ENCODE measurements around the gene STK32B.
"Not testable (repeated sequence)": the region's sequence is repeated elsewhere in the genome, so short reads cannot be mapped to it uniquely, and the experiment has no call there.

Gene STK32B

GRCh38 chr4:5298000-5298787, 246.9 kb downstream of the STK32B start:
- not testable (repeated sequence) for H3K4me3 ChIP-seq (ENCODE audit: insufficient read depth, low read depth, low read length); H3K36me3 ChIP-seq (ENCODE audit: control insufficient read depth, insufficient read depth, low read length); H3K9me3 ChIP-seq (ENCODE audit: control insufficient read depth, low read length); H3K27me3 ChIP-seq (ENCODE audit: control insufficient read depth, insufficient read depth, low read length, poor library complexity, severe bottlenecking); H3K27ac ChIP-seq (ENCODE audit: insufficient read depth, low read depth, low read length, poor library complexity, severe bottlenecking); H3K4me1 ChIP-seq (ENCODE audit: control insufficient read depth, insufficient read depth, low read length)
- 86 to 90% methylated on average over 9 of the region's 9 CpGs for WGBS, 2 experiments

- Histone ChIP-seq H3K27me3 (ENCODE audit: control insufficient read depth, insufficient read depth, low read length, poor library complexity, severe bottlenecking) (no peaks in the 10 kb centered on the region), H3K4me3 (ENCODE audit: insufficient read depth, low read depth, low read length) (no peak overlapping the region), H3K4me1 (ENCODE audit: control insufficient read depth, insufficient read depth, low read length) (no peaks in the 10 kb centered on the region), H3K27ac (ENCODE audit: insufficient read depth, low read depth, low read length, poor library complexity, severe bottlenecking) (no peak overlapping the region), H3K36me3 (ENCODE audit: control insufficient read depth, insufficient read depth, low read length) (no peaks in the 10 kb centered on the region), H3K9me3 (ENCODE audit: control insufficient read depth, low read length) (no peaks in the 10 kb centered on the region)
Observed at GRCh38 chr4:5300283-5300682, 249.0 kb downstream of the STK32B start.

- H3K27ac ChIP-seq (ENCODE audit: insufficient read depth, low read depth, low read length, poor library complexity, severe bottlenecking), result no peak overlapping the region
- H3K4me3 ChIP-seq (ENCODE audit: insufficient read depth, low read depth, low read length), result no peak overlapping the region
- H3K4me1 ChIP-seq (ENCODE audit: control insufficient read depth, insufficient read depth, low read length), result no peaks in the 10 kb centered on the region
- no peaks in the 10 kb centered on the region for H3K27me3 ChIP-seq (ENCODE audit: control insufficient read depth, insufficient read depth, low read length, poor library complexity, severe bottlenecking)
- WGBS, 2 experiments, result 91% methylated on average over 3 of the region's 3 CpGs
- no peaks in the 10 kb centered on the region for H3K36me3 ChIP-seq (ENCODE audit: control insufficient read depth, insufficient read depth, low read length)
- no peaks in the 10 kb centered on the region for H3K9me3 ChIP-seq (ENCODE audit: control insufficient read depth, low read length)
Observed at GRCh38 chr4:5307928-5308327, 256.6 kb downstream of the STK32B start.

- Histone ChIP-seq H3K4me3 (ENCODE audit: insufficient read depth, low read depth, low read length) (no peak overlapping the region), H3K36me3 (ENCODE audit: control insufficient read depth, insufficient read depth, low read length) (no peaks in the 10 kb centered on the region), H3K9me3 (ENCODE audit: control insufficient read depth, low read length) (no peaks in the 10 kb centered on the region), H3K27ac (ENCODE audit: insufficient read depth, low read depth, low read length, poor library complexity, severe bottlenecking) (no peak overlapping the region), H3K27me3 (ENCODE audit: control insufficient read depth, insufficient read depth, low read length, poor library complexity, severe bottlenecking) (no peaks in the 10 kb centered on the region), H3K4me1 (ENCODE audit: control insufficient read depth, insufficient read depth, low read length) (no peaks in the 10 kb centered on the region)
- WGBS, 2 experiments, result 95% methylated on average over 2 of the region's 2 CpGs
Observed at GRCh38 chr4:5322321-5322720, 271.0 kb downstream of the STK32B start.

GRCh38 chr4:5330339-5330989, 279.2 kb downstream of the STK32B start:
- Histone ChIP-seq H3K4me3 (ENCODE audit: insufficient read depth, low read depth, low read length) (no peak overlapping the region), H3K9me3 (ENCODE audit: control insufficient read depth, low read length) (no peaks in the 10 kb centered on the region), H3K27me3 (ENCODE audit: control insufficient read depth, insufficient read depth, low read length, poor library complexity, severe bottlenecking) (no peaks in the 10 kb centered on the region), H3K36me3 (ENCODE audit: control insufficient read depth, insufficient read depth, low read length) (no peaks in the 10 kb centered on the region), H3K27ac (ENCODE audit: insufficient read depth, low read depth, low read length, poor library complexity, severe bottlenecking) (no peak overlapping the region), H3K4me1 (ENCODE audit: control insufficient read depth, insufficient read depth, low read length) (no peaks in the 10 kb centered on the region)
- WGBS, 2 experiments, result 88 to 94% methylated on average over 3 of the region's 3 CpGs

- no peak overlapping the region for H3K27ac ChIP-seq (ENCODE audit: insufficient read depth, low read depth, low read length, poor library complexity, severe bottlenecking)
- H3K27me3 ChIP-seq (ENCODE audit: control insufficient read depth, insufficient read depth, low read length, poor library complexity, severe bottlenecking), result no peaks in the 10 kb centered on the region
- H3K4me3 ChIP-seq (ENCODE audit: insufficient read depth, low read depth, low read length), result no peak overlapping the region
- H3K9me3 ChIP-seq (ENCODE audit: control insufficient read depth, low read length), result no peaks in the 10 kb centered on the region
- WGBS, 2 experiments, result 84 to 93% methylated on average over 1 to 2 of the region's 2 CpGs
- no peaks in the 10 kb centered on the region for H3K36me3 ChIP-seq (ENCODE audit: control insufficient read depth, insufficient read depth, low read length)
- H3K4me1 ChIP-seq (ENCODE audit: control insufficient read depth, insufficient read depth, low read length), result no peaks in the 10 kb centered on the region
Observed at GRCh38 chr4:5337731-5338130, 286.5 kb downstream of the STK32B start.

- Histone ChIP-seq H3K27me3 (ENCODE audit: control insufficient read depth, insufficient read depth, low read length, poor library complexity, severe bottlenecking) (no peaks in the 10 kb centered on the region), H3K27ac (ENCODE audit: insufficient read depth, low read depth, low read length, poor library complexity, severe bottlenecking) (no peak overlapping the region)
- WGBS, 2 experiments, result 92 to 95% methylated on average over 1 of the region's 1 CpG
Observed at GRCh38 chr4:5338531-5338930, 287.3 kb downstream of the STK32B start.

GRCh38 chr4:5340991-5341451, 289.7 kb downstream of the STK32B start:
- Histone ChIP-seq H3K36me3 (ENCODE audit: control insufficient read depth, insufficient read depth, low read length) (no peaks in the 10 kb centered on the region), H3K4me3 (ENCODE audit: insufficient read depth, low read depth, low read length) (no peak overlapping the region), H3K9me3 (ENCODE audit: control insufficient read depth, low read length) (no peaks in the 10 kb centered on the region), H3K27ac (ENCODE audit: insufficient read depth, low read depth, low read length, poor library complexity, severe bottlenecking) (no peak overlapping the region), H3K27me3 (ENCODE audit: control insufficient read depth, insufficient read depth, low read length, poor library complexity, severe bottlenecking) (no peaks in the 10 kb centered on the region), H3K4me1 (ENCODE audit: control insufficient read depth, insufficient read depth, low read length) (no peaks in the 10 kb centered on the region)
- WGBS, 2 experiments, result 88 to 89% methylated on average over 6 of the region's 6 CpGs

More at GRCh38 chr4:5338531-5338930, 287.3 kb downstream of the STK32B start:
- Histone ChIP-seq H3K9me3 (ENCODE audit: control insufficient read depth, low read length) (no peaks in the 10 kb centered on the region), H3K36me3 (ENCODE audit: control insufficient read depth, insufficient read depth, low read length) (no peaks in the 10 kb centered on the region), H3K4me1 (ENCODE audit: control insufficient read depth, insufficient read depth, low read length) (no peaks in the 10 kb centered on the region), H3K4me3 (ENCODE audit: insufficient read depth, low read depth, low read length) (no peak overlapping the region)

GRCh38 chr4:5341526-5341925, 290.2 kb downstream of the STK32B start:
- Histone ChIP-seq H3K27ac (ENCODE audit: insufficient read depth, low read depth, low read length, poor library complexity, severe bottlenecking) (no peak overlapping the region), H3K36me3 (ENCODE audit: control insufficient read depth, insufficient read depth, low read length) (no peaks in the 10 kb centered on the region), H3K4me1 (ENCODE audit: control insufficient read depth, insufficient read depth, low read length) (no peaks in the 10 kb centered on the region), H3K9me3 (ENCODE audit: control insufficient read depth, low read length) (no peaks in the 10 kb centered on the region), H3K4me3 (ENCODE audit: insufficient read depth, low read depth, low read length) (no peak overlapping the region), H3K27me3 (ENCODE audit: control insufficient read depth, insufficient read depth, low read length, poor library complexity, severe bottlenecking) (no peaks in the 10 kb centered on the region)
- WGBS, 2 experiments, result 95 to 96% methylated on average over 6 of the region's 6 CpGs

- Histone ChIP-seq H3K4me1 (ENCODE audit: control insufficient read depth, insufficient read depth, low read length) (no peaks in the 10 kb centered on the region), H3K9me3 (ENCODE audit: control insufficient read depth, low read length) (no peaks in the 10 kb centered on the region), H3K27me3 (ENCODE audit: control insufficient read depth, insufficient read depth, low read length, poor library complexity, severe bottlenecking) (no peaks in the 10 kb centered on the region), H3K36me3 (ENCODE audit: control insufficient read depth, insufficient read depth, low read length) (no peaks in the 10 kb centered on the region), H3K4me3 (ENCODE audit: insufficient read depth, low read depth, low read length) (no peak overlapping the region), H3K27ac (ENCODE audit: insufficient read depth, low read depth, low read length, poor library complexity, severe bottlenecking) (no peak overlapping the region)
Observed at GRCh38 chr4:5355846-5356245, 304.6 kb downstream of the STK32B start.

Measured in ectodermal cell (in vitro differentiated cells).